ENCODE measurements around the gene TBC1D8B.

GRCh38 chrX:106780664-106781377 lies 21.7 kb upstream of the TBC1D8B start:
- no peak for TF ChIP-seq CTCF (IDR thresholded peaks at IDR 0.05)
- no peak for TF ChIP-seq POLR2A (IDR thresholded peaks at IDR 0.05)

All from uterus (tissue), 2 donors.